HepG2 (cell line): ENCODE measurements around the gene COPA. TPM values are rescaled to one million over a fixed set of nuclear protein-coding genes. Genes with fewer than 3 reads are reported as not detected.

Source experiments
- AGO2 ChIP-seq: fragments of 200-400 bp; formaldehyde crosslinking; optimal IDR thresholded peaks from 2 replicates; pipeline ENCODE3; 2017; ENCODE audit warnings: mild to moderate bottlenecking, low read depth, low read length, moderate library complexity
- CEBPB ChIP-seq: IDR thresholded peaks from 2 replicates; pipeline ENCODE4 v1.6.1; 2011; ENCODE audit warnings: low read depth, low read length, improper control_type of control experiment, borderline replicate concordance
- CHCHD3 ChIP-seq: sonication (generic); formaldehyde crosslinking; IDR thresholded peaks from 2 replicates; pipeline ENCODE4 v1.8.0; 2022; ENCODE audit warnings: mild to moderate bottlenecking, missing genetic modification reagents, moderate library complexity
- CTCF ChIP-seq: sonication (generic); formaldehyde crosslinking; IDR thresholded peaks from 2 replicates; pipeline ENCODE4 v1.5.0; 2020; ENCODE audit warnings: mild to moderate bottlenecking, missing genetic modification reagents, moderate library complexity
- FOXK1 ChIP-seq: sonication (generic); formaldehyde crosslinking; IDR thresholded peaks from 2 replicates; pipeline ENCODE4 v1.4.0; 2020; ENCODE audit warnings: low read depth, missing genetic modification reagents, borderline replicate concordance
- FOXP1 ChIP-seq, 2 experiments: fragments of 450-650 bp in 1 of 2; IDR thresholded peaks; 2 replicates each; pipeline ENCODE4 v1.6.1; 2017 to 2018; ENCODE audit warnings: antibody characterized with exemption in 1 of 2
- HMG20B ChIP-seq: conservative IDR thresholded peaks from 2 replicates; pipeline ENCODE4 v1.6.1; 2016; ENCODE audit warnings: missing genetic modification reagents, missing compliant biosample characterization
- KDM2A ChIP-seq: sonication (generic); formaldehyde crosslinking; IDR thresholded peaks from 2 replicates; pipeline ENCODE4 v1.4.0; 2020; ENCODE audit warnings: low read depth, missing genetic modification reagents, borderline replicate concordance
- RARA ChIP-seq: IDR thresholded peaks from 2 replicates; pipeline ENCODE4 v1.6.1; 2016; ENCODE audit warnings: missing genetic modification reagents, missing compliant biosample characterization
- SRSF4 ChIP-seq: fragments of 200-400 bp; formaldehyde crosslinking; IDR thresholded peaks from one replicate; pipeline ENCODE4 v1.6.1; 2018; ENCODE audit warnings: mild to moderate bottlenecking, low read depth, low read length, moderate library complexity; ENCODE audit not compliant: poor library complexity, severe bottlenecking
- ZC3H4 ChIP-seq: sonication (generic); formaldehyde crosslinking; IDR thresholded peaks from 2 replicates; pipeline ENCODE4 v1.4.0; 2020; ENCODE audit warnings: missing genetic modification reagents, borderline replicate concordance
- ZNF546 ChIP-seq: sonication (generic); formaldehyde crosslinking; conservative IDR thresholded peaks from 2 replicates; pipeline ENCODE4 v1.8.1; 2023; ENCODE audit warnings: mild to moderate bottlenecking, missing genetic modification reagents
- ZNF557 ChIP-seq: sonication (generic); formaldehyde crosslinking; IDR thresholded peaks from 2 replicates; pipeline ENCODE4 v1.4.0; 2020; ENCODE audit warnings: missing genetic modification reagents
- ZNF672 ChIP-seq: sonication (generic); formaldehyde crosslinking; IDR thresholded peaks from 2 replicates; pipeline ENCODE4 v1.8.1; 2022; ENCODE audit warnings: missing genetic modification reagents
- ZSCAN9 ChIP-seq: IDR thresholded peaks from 2 replicates; pipeline ENCODE4 v1.6.1; 2016; ENCODE audit warnings: borderline replicate concordance
- polyA plus RNA-seq, 8 experiments: library from polyadenylated mRNA; depleted of rRNA in 3 of 8; stranded (reverse) in 7 of 8; unstranded in 1 of 8; fragments of >200 nt; fragmentation: Illumina TruSeq in 4 of 8; extraction: Trizol in 4 of 8; gene quantifications; 2 replicates each; pipeline versions ENCODE4 v1.2.1 to v1.2.3, GENCODE V29; 2011 to 2016; ENCODE audit warnings: low read depth in 4 of 8, missing spikeins in 1 of 8, mixed read lengths in 1 of 8; ENCODE audit not compliant: insufficient read depth in 1 of 8
- total RNA-seq, 5 experiments: library from RNA; depleted of rRNA; stranded (reverse); fragments of >200 nt; fragmentation: Illumina TruSeq; extraction: Trizol; gene quantifications; 2 replicates each; pipeline ENCODE4 v1.2.3, GENCODE V29; 2016; ENCODE audit warnings: low read depth in 1 of 5
- TF ChIP-seq, protein P1 (sequence below), 2 experiments: fragments of 450-650 bp in 1 of 2; sonication (generic) in 1 of 2; formaldehyde crosslinking; IDR thresholded peaks; 2 replicates each; pipeline versions ENCODE4 v1.5.0 to v1.8.0; 2020 to 2022; ENCODE audit warnings: mild to moderate bottlenecking in 1 of 2, missing genetic modification reagents in 1 of 2
- TF ChIP-seq, protein P2 (sequence below): sonication (generic); formaldehyde crosslinking; IDR thresholded peaks from 2 replicates; pipeline ENCODE4 v1.4.0; 2020; ENCODE audit warnings: missing genetic modification reagents, mild to moderate bottlenecking, borderline replicate concordance

COPA gene
- total and polyA plus RNA-seq, 2 of the 13 experiments (the other 11 are each of a cell fraction or from before 2014, with no cell fraction given) = 160 to 197 TPM

DNA sequence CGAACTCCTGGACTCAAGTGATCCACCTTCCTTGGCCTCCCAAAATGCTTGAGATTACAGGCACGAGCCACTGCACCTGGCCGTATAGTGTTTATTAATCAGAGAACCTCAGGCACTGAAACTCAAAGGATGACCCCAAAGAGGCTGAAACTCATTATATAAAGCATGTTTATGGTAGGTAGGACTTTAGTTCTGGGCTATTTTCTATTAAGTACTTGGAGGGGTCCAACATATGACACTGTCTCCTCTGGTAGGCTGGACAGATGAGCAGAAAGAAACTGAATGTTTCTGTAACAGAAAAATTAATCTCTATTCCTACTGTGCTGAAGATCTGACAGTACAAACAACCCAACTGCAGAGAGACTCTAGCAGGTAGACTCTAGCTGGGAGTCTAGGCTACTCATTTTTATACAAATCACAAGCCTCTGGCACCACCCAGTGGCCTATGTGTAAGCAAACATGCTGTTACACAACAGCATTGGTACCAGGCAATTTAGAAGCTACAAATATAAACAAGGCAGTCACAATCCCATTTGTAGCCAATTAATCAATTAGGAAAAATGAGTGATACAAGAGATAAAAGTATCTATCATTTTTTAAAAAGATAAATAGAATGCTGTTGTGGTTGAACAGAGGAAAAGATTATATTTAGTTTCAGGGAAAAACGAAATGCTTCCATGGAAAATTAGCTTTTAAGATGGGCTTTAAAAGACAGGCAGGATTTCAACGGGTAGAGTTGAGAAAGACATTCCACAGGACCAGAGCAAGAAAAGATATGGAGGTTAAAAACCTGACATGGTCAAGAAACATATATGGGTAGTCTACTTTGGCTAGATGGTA, 91.1 kb downstream of the COPA start (continued):
- TF ChIP-seq, protein P1, sequence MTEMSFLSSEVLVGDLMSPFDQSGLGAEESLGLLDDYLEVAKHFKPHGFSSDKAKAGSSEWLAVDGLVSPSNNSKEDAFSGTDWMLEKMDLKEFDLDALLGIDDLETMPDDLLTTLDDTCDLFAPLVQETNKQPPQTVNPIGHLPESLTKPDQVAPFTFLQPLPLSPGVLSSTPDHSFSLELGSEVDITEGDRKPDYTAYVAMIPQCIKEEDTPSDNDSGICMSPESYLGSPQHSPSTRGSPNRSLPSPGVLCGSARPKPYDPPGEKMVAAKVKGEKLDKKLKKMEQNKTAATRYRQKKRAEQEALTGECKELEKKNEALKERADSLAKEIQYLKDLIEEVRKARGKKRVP (CRISPR knock-in tag; IDR thresholded peaks at IDR 0.05) = no peak
- no peak for TF ChIP-seq SRSF4
- TF ChIP-seq ZNF546 (CRISPR knock-in tag) = no peak
- TF ChIP-seq ZSCAN9 (CRISPR knock-in tag) = no peak; the same call in 1 of the 2 replicates
- no peak for TF ChIP-seq HMG20B (CRISPR knock-in tag)
- TF ChIP-seq CEBPB = peak; percentile 93
- TF ChIP-seq FOXP1 (IDR thresholded peaks at IDR 0.05) = no peak
- TF ChIP-seq FOXP1 (CRISPR knock-in tag; IDR thresholded peaks at IDR 0.05) = peak; percentile 39; the same call in 1 of the 2 replicates
- TF ChIP-seq AGO2 = no peak
- TF ChIP-seq, protein P2, sequence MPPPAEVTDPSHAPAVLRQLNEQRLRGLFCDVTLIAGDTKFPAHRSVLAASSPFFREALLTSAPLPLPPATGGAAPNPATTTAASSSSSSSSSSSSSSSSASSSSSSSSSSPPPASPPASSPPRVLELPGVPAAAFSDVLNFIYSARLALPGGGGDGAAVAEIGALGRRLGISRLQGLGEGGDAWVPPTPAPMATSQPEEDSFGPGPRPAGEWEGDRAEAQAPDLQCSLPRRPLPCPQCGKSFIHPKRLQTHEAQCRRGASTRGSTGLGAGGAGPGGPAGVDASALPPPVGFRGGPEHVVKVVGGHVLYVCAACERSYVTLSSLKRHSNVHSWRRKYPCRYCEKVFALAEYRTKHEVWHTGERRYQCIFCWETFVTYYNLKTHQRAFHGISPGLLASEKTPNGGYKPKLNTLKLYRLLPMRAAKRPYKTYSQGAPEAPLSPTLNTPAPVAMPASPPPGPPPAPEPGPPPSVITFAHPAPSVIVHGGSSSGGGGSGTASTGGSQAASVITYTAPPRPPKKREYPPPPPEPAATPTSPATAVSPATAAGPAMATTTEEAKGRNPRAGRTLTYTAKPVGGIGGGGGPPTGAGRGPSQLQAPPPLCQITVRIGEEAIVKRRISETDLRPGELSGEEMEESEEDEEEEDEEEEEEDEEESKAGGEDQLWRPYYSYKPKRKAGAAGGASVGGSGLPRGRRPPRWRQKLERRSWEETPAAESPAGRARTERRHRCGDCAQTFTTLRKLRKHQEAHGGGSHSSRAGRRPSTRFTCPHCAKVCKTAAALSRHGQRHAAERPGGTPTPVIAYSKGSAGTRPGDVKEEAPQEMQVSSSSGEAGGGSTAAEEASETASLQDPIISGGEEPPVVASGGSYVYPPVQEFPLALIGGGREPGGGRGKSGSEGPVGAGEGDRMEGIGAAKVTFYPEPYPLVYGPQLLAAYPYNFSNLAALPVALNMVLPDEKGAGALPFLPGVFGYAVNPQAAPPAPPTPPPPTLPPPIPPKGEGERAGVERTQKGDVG = no peak
- no peak for TF ChIP-seq ZC3H4
- peak; percentile 85; the same call in 1 of the 2 replicates for TF ChIP-seq FOXK1
- TF ChIP-seq RARA (CRISPR knock-in tag) = no peak
- TF ChIP-seq ZNF672 = no peak
- no peak for TF ChIP-seq CHCHD3 (CRISPR knock-in tag)
- TF ChIP-seq CTCF = peak; percentile 83
- no peak for TF ChIP-seq ZNF557 (CRISPR knock-in tag)
- TF ChIP-seq KDM2A (CRISPR knock-in tag) = no peak
